CD4-positive, alpha-beta T cell (primary cell): Measurements from ENCODE around the gene GPC5. TPM values are rescaled to one million over a fixed set of nuclear protein-coding genes. Genes with fewer than 3 reads are reported as not detected.

Source experiments
- ATAC-seq: fragments of 200-7000 bp; cut with Tn5 transposase; one replicate; pipeline ENCODE4 v1.10.0; 2022; ENCODE audit warnings: mild to moderate bottlenecking; ENCODE audit not compliant: poor library complexity
- CTCF ChIA-PET: fragments of 350-600 bp; sonication (Branson Sonifier 250); formaldehyde crosslinking; loops from one replicate; lab custom pipeline; 2021; ENCODE audit warnings: antibody characterized with exemption, inconsistent platforms; lab: Charles Lee
- POLR2A ChIA-PET: fragments of 350-600 bp; sonication (Branson Sonifier 250); formaldehyde crosslinking; loops from one replicate; lab custom pipeline; 2021; ENCODE audit warnings: antibody characterized with exemption, inconsistent platforms; lab: Charles Lee
- DNase-seq, 14 experiments: peaks; one replicate each; pipeline ENCODE4 v3.0.0-alpha.2; 2013 to 2020; ENCODE audit warnings: mixed read lengths in 2 of 14
- H3K27ac ChIP-seq, 2 donors: one replicate each; pipeline versions ENCODE4 v1.5.1 to v1.7.0; 2013; ENCODE audit warnings: low read length in 2 of 2, low read depth in 1 of 2, mild to moderate bottlenecking in 1 of 2
- H3K27me3 ChIP-seq, 2 experiments: 1 replicate in 1 of 2; 2 replicates in 1 of 2; pipeline versions ENCODE4 v1.6.1 to v1.7.0; 2013; ENCODE audit warnings: low read length in 2 of 2, control low read depth in 1 of 2, mild to moderate bottlenecking in 1 of 2, moderate library complexity in 1 of 2; ENCODE audit not compliant: insufficient read depth in 2 of 2, control insufficient read depth in 1 of 2
- H3K36me3 ChIP-seq: one replicate; pipeline ENCODE4 v1.6.1; 2013; ENCODE audit warnings: low read length, control low read depth; ENCODE audit not compliant: insufficient read depth
- H3K4me1 ChIP-seq: one replicate; pipeline ENCODE4 v1.6.1; 2013; ENCODE audit warnings: low read length, control low read depth; ENCODE audit not compliant: insufficient read depth
- H3K4me3 ChIP-seq: one replicate; pipeline ENCODE4 v1.5.1; 2013; ENCODE audit warnings: mild to moderate bottlenecking, low read length, moderate library complexity
- H3K9me3 ChIP-seq, 2 experiments: 1 replicate in 1 of 2; 2 replicates in 1 of 2; pipeline versions ENCODE4 v1.6.1 to v1.7.0; 2013; ENCODE audit warnings: low read length in 2 of 2, mild to moderate bottlenecking in 2 of 2, control low read depth in 1 of 2, moderate library complexity in 1 of 2; ENCODE audit not compliant: control insufficient read depth in 1 of 2, insufficient read depth in 1 of 2
- H3K27ac Mint-ChIP-seq: one replicate; pipeline ENCODE4 v1.8.0; 2020; ENCODE audit warnings: mixed read lengths
- H3K27me3 Mint-ChIP-seq: one replicate; pipeline ENCODE4 v1.8.0; 2021; ENCODE audit warnings: mixed read lengths
- H3K36me3 Mint-ChIP-seq: one replicate; pipeline ENCODE4 v1.8.0; 2021; ENCODE audit warnings: low read depth, mixed read lengths
- H3K4me1 Mint-ChIP-seq: one replicate; pipeline ENCODE4 v1.8.0; 2021; ENCODE audit warnings: low read depth, mixed read lengths
- H3K4me3 Mint-ChIP-seq: one replicate; pipeline ENCODE4 v1.8.0; 2020; ENCODE audit warnings: mild to moderate bottlenecking, mixed read lengths
- H3K9me3 Mint-ChIP-seq: one replicate; pipeline ENCODE4 v1.8.0; 2020; ENCODE audit warnings: mixed read lengths
- CTCF ChIP-seq: fragments of 200-600 bp; IDR thresholded peaks from one replicate; pipeline ENCODE4 v1.8.0; 2022; ENCODE audit warnings: antibody characterized with exemption, mild to moderate bottlenecking
- intact Hi-C, 2 experiments: fragments of 100-400 bp; cut with DNase I in 1 of 2; cut with micrococcal nuclease in 1 of 2; formaldehyde crosslinking; loops; one replicate each; pipeline versions ENCODE4 v1.15.1 to v1.9.0; 2023 to 2025; cut with DNase I, micrococcal nuclease
- total RNA-seq, 174 experiments: library from RNA in 2 of 174; stranded (reverse) in 2 of 174; gene quantifications; one replicate each; pipeline ENCODE4 v1.2.3 and lab custom pipeline; 2021 to 2026

The GPC5 gene
- total RNA-seq, 2 experiments from 2014 or later: not detected

GRCh38 chr13:92821324-92821723 lies 1422.9 kb downstream of the GPC5 start:
- intact Hi-C loops: no loop called here
- Mint-ChIP-seq H3K9me3 (no peaks in the 10 kb centered on the region), H3K4me3 (no peak overlapping the region), H3K27me3 (no peaks in the 10 kb centered on the region), H3K27ac (no peak overlapping the region), H3K36me3 (no peaks in the 10 kb centered on the region), H3K4me1 (no peaks in the 10 kb centered on the region)
- no peaks in the 10 kb centered on the region for H3K4me1 ChIP-seq
- DNase-seq: no peak
- no peaks in the 10 kb centered on the region for H3K36me3 ChIP-seq
- H3K27me3 ChIP-seq: no peaks in the 10 kb centered on the region
- peaks cover 0 to 5% of the 10 kb centered on the region in 2 experiments for H3K9me3 ChIP-seq
- ChIA-PET POLR2A (no interaction called here), CTCF (no interaction called here)
- no peak overlapping the region for H3K27ac ChIP-seq
- no peak for TF ChIP-seq CTCF
- no peak for ATAC-seq
- H3K4me3 ChIP-seq: no peak overlapping the region

GRCh38 chr13:92823059-92823458 lies 1424.6 kb downstream of the GPC5 start:
- no peaks in the 10 kb centered on the region for H3K4me1 Mint-ChIP-seq
- DNase-seq (no peak), ATAC-seq (no peak)
- H3K27me3 Mint-ChIP-seq: no peaks in the 10 kb centered on the region
- H3K27me3 ChIP-seq: no peaks in the 10 kb centered on the region
- no peak overlapping the region for H3K4me3 ChIP-seq
- H3K4me3 Mint-ChIP-seq: no peak overlapping the region
- peaks cover 0 to 1% of the 10 kb centered on the region in 2 experiments for H3K9me3 ChIP-seq
- no peaks in the 10 kb centered on the region for H3K36me3 Mint-ChIP-seq
- no peak overlapping the region for H3K27ac ChIP-seq
- CTCF ChIA-PET: no interaction called here
- no peak overlapping the region for H3K27ac Mint-ChIP-seq
- no peaks in the 10 kb centered on the region for H3K4me1 ChIP-seq
- POLR2A ChIA-PET: no interaction called here
- peaks cover 2% of the 10 kb centered on the region for H3K9me3 Mint-ChIP-seq
- intact Hi-C loops: no loop called here
- no peak for TF ChIP-seq CTCF
- no peaks in the 10 kb centered on the region for H3K36me3 ChIP-seq

GRCh38 chr13:92825938-92826596 lies 1427.6 kb downstream of the GPC5 start:
- Mint-ChIP-seq H3K36me3 (no peaks in the 10 kb centered on the region), H3K4me3 (no peak overlapping the region), H3K4me1 (no peaks in the 10 kb centered on the region), H3K27me3 (no peaks in the 10 kb centered on the region), H3K27ac (no peak overlapping the region), H3K9me3 (peaks cover 2% of the 10 kb centered on the region)
- no peak for TF ChIP-seq CTCF
- no peaks in the 10 kb centered on the region for H3K9me3 ChIP-seq
- intact Hi-C loops: no loop called here
- DNase-seq (no peak), ATAC-seq (no peak)
- ChIA-PET POLR2A (no interaction called here), CTCF (no interaction called here)
- H3K36me3 ChIP-seq: no peaks in the 10 kb centered on the region
- H3K27ac ChIP-seq: no peak overlapping the region
- H3K27me3 ChIP-seq: no peaks in the 10 kb centered on the region
- no peak overlapping the region for H3K4me3 ChIP-seq
- H3K4me1 ChIP-seq: no peaks in the 10 kb centered on the region
